ENCODE data around the gene IFNL3.

- TF ChIP-seq CTCF (IDR thresholded peaks at IDR 0.05) (no peak), POLR2A (IDR thresholded peaks at IDR 0.05) (no peak)
Observed at GRCh38 chr19:39264306-39265290, 19.8 kb upstream of the IFNL3 start.

Measured in Peyer's patch (tissue), 4 donors.